OCI-LY7 (cell line): Measurements from ENCODE around the gene HES2.

Experiments used
- EZH2phosphoT487 ChIP-seq: fragments of 200-600 bp; sonication (generic); IDR thresholded peaks from 2 replicates; pipeline ENCODE4 v1.6.1; 2018; ENCODE audit warnings: low read depth, borderline replicate concordance, mild to moderate bottlenecking, mixed run types, antibody characterized with exemption, low read length, moderate library complexity, mixed read lengths
- TF ChIP-seq, protein P1 (sequence below): fragments of 200-600 bp; sonication (generic); conservative IDR thresholded peaks from 2 replicates; pipeline ENCODE4 v1.5.1; 2014; ENCODE audit warnings: mild to moderate bottlenecking, antibody characterized with exemption, low read length, moderate library complexity, mixed read lengths

DNA sequence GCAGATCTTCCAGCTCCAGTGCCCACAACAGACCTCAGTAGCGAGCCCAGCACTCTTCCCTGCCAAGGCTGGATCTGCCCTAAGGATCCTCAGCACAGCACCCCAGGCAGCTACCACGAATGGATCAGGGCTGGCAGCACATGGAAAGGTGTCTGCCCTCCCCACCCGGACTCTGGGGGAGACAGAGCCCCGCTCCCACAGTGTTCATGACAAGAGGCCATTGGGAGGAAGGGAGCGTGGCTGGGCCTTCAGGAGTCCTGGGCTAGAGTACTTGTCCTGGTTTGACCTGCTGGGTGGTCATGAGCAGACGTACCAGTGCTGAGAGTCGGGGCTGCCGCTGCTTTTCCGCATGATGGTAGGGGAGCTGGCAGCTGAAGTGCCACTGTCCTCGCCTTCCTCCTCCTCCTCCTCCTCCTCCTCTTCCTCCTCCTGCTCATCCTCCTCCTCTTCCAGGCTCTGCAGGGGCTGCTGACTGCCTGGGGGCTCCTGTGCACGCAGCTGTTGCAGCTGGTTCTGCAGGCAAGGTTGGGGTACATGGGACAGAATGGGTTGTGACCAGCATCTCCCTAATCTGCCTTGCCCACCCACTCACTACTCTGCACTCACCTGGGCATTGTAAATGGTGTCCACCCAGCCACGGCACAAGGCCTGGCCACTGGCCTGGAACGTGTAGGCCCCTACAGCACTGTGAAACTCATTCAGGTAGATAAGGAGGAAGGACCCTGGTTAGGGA lies 49.2 kb upstream of the HES2 start:
- TF ChIP-seq, protein P1, sequence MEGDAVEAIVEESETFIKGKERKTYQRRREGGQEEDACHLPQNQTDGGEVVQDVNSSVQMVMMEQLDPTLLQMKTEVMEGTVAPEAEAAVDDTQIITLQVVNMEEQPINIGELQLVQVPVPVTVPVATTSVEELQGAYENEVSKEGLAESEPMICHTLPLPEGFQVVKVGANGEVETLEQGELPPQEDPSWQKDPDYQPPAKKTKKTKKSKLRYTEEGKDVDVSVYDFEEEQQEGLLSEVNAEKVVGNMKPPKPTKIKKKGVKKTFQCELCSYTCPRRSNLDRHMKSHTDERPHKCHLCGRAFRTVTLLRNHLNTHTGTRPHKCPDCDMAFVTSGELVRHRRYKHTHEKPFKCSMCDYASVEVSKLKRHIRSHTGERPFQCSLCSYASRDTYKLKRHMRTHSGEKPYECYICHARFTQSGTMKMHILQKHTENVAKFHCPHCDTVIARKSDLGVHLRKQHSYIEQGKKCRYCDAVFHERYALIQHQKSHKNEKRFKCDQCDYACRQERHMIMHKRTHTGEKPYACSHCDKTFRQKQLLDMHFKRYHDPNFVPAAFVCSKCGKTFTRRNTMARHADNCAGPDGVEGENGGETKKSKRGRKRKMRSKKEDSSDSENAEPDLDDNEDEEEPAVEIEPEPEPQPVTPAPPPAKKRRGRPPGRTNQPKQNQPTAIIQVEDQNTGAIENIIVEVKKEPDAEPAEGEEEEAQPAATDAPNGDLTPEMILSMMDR, result no peak
- no peak for TF ChIP-seq EZH2phosphoT487
